AG08396 (cell line): ENCODE measurements around the gene GADD45B.
"Not testable (repeated sequence)": the region's sequence is repeated elsewhere in the genome, so short reads cannot be mapped to it uniquely, and the experiment has no call there.

ENCODE experiments used
- DNase-seq: peaks from one replicate; pipeline ENCODE4 v3.0.0; 2012; ENCODE audit warnings: low spot score, mixed read lengths

Gene GADD45B

GRCh38 chr19:2488405-2488941, 12.5 kb downstream of the GADD45B start:
- DNase-seq = peak; percentile 12

- peak; percentile 81 for DNase-seq
Observed at GRCh38 chr19:2488942-2489731, 13.2 kb downstream of the GADD45B start.

GRCh38 chr19:2490659-2491058, 14.7 kb downstream of the GADD45B start:
- DNase-seq = peak; percentile 1

- peak; percentile 84 for DNase-seq
Observed at GRCh38 chr19:2491130-2491801, 15.3 kb downstream of the GADD45B start.

GRCh38 chr19:2492870-2493269, 16.9 kb downstream of the GADD45B start:
- DNase-seq = peak; percentile 1

GRCh38 chr19:2493448-2493847, 17.5 kb downstream of the GADD45B start:
- DNase-seq = not testable (repeated sequence)

GRCh38 chr19:2494084-2494446, 18.1 kb downstream of the GADD45B start:
- peak; percentile 81 for DNase-seq

- DNase-seq = peak; percentile 88
Observed at GRCh38 chr19:2494447-2495129, 18.7 kb downstream of the GADD45B start.

GRCh38 chr19:2495130-2495641, 19.3 kb downstream of the GADD45B start:
- DNase-seq = peak; percentile 87

- peak; percentile 57 for DNase-seq
Observed at GRCh38 chr19:2495651-2496316, 19.9 kb downstream of the GADD45B start.

GRCh38 chr19:2497186-2497585, 21.3 kb downstream of the GADD45B start:
- no peak for DNase-seq

GRCh38 chr19:2500156-2500555, 24.2 kb downstream of the GADD45B start:
- no peak for DNase-seq

GRCh38 chr19:2500841-2501261, 24.9 kb downstream of the GADD45B start:
- no peak for DNase-seq

- DNase-seq = peak; percentile 69
Observed at GRCh38 chr19:2503521-2504109, 27.7 kb downstream of the GADD45B start.

GRCh38 chr19:2506656-2507055, 30.7 kb downstream of the GADD45B start:
- not testable (repeated sequence) for DNase-seq

- DNase-seq = peak; percentile 55
Observed at GRCh38 chr19:2507109-2507508, 31.2 kb downstream of the GADD45B start.

GRCh38 chr19:2509096-2509495, 33.2 kb downstream of the GADD45B start:
- no peak for DNase-seq

- DNase-seq = peak; percentile 1
Observed at GRCh38 chr19:2511570-2511969, 35.6 kb downstream of the GADD45B start.

- DNase-seq = peak; percentile 1
Observed at GRCh38 chr19:2511991-2512390, 36.1 kb downstream of the GADD45B start.

- DNase-seq = no peak
Observed at GRCh38 chr19:2512523-2513431, 36.9 kb downstream of the GADD45B start.
